Non-pigmented ciliary epithelial cell (primary cell): ENCODE results near the gene PDE11A.

ENCODE experiments used
- DNase-seq: peaks from one replicate; pipeline ENCODE4 v3.0.0-alpha.2; 2010; ENCODE audit warnings: low read depth

Gene PDE11A

DNA sequence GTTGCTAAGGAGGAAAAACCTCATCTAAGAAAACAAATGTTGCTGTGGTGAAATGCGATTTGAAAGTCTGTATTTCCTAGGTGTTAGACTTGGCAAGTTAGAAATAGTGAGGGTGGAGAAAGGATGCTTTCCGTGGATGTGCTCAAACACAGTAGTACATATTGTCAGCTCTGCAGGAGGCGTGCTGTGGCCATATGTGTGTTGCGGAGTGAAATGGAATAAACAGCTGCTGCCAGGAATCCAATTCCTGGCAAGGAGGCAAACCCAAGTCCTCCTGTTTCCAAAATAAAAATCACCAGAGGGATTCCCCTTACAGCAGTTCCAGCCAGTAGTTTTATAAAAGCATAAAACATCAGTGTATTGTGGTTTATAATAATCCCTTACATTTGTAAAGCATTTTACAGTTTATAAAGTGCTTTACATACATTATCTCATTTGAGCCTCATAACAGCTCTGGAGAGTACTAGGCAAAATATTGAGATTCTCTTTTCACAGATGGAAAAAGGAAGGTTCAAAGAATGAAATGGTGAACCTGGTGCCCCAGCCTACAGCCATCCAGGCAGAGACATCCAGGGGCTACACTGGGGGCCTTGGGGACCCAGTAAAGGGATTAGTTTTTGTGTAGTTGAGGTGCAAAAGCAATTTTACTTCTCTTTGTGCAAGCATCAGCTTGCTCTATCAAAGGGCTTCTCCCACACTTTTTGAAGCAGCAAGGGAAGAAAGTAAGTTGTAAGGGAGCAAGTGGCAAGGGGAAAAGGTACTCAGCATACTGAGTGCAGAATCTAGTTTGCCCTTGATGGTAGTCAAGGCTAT lies 474.0 kb downstream of the PDE11A start:
- no peak for DNase-seq

DNA sequence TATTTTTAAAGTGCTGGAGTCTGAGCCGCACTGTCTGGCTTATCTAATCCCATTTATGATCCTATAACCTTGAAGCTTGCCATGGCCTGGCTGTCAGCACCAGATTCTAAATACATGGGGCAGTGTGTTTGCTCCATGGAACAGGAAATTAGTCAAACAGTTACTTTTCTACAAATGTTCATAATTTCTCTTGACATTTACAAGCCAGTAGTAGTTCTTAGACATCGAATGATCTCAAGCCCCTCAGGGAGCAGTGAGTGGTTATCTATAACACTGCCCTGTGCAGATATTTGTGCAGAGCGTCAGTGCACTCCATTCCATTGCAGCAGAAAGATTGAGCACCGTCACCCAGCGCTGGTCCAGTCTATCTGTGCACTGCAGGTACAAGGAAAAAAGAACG lies 474.8 kb downstream of the PDE11A start:
- no peak for DNase-seq

DNA sequence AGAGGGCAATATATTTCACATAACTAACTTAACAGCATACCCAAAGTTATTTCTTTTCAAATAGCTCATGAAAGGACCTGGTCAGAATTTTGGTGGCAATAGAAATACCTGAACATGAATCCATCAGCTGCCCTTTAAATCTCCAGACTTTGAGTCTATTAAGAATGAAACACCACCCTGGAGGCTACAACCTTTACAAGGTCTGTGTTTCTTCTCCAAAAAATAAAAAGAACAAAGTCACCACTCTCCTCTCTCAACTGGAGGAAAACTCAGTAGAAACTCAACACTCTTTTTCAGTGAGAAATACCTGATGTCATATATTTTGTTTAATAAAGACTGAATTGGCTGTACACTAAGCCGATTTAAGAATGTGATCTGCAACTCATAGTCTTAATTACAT lies 475.7 kb downstream of the PDE11A start:
- DNase-seq, result no peak

DNA sequence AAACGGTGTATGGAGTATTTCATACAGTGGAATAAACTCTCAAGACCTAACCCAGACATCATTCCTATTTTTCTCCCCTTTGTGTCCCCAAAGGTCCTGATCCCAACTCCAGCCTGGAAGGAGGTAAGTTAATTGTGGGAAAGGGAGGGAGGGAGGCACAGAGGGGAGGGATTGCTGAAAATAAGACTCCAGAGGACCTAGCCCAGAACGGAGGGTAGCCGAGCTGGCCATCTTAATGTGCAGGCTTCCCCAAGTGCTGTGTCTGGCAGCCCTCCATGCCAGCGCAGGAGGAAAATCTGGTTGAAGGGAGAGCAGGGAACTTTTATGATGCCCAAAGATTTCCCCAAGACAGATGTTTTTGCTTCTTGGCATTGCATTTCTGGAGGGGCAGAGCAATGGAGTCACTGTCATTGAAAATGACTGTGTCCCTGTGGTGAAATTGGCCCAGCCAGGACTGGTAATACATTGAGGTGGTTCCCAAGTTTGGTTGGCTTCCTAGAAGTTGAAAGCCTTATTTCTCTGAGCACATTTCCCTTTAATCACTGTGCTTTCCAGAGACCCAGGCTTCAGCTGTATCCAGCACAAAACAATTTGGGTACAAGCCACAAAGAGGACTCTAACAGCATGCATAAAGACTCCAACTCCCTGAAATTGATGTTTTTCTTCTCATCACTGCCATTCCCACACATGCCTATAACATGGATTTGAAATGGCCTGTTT lies 477.3 kb downstream of the PDE11A start:
- DNase-seq, result no peak

- DNase-seq, result no peak
Observed at GRCh38 chr2:177593402-177593801, 479.2 kb downstream of the PDE11A start.

DNA sequence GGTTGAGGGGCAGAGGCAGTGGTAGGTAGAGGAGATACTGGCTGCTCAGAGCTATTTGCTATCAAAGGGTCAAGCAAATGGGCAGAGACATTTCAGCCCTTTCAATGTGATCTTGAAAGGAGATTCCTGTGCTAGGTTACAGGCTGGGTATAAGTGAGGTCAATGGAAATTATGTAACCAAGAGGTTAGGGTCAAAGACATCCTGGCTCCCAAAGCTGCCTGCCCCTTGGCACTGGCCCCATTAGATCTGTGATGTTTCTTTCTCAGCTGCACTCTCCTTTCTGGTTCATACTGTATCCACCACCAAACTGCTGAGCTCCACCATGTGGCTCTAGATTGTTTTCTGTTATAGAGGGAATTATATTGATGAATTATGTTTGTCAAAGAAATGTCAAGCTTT lies 479.6 kb downstream of the PDE11A start:
- no peak for DNase-seq

- DNase-seq, result no peak
Observed at GRCh38 chr2:177592397-177592796, 480.2 kb downstream of the PDE11A start.

DNA sequence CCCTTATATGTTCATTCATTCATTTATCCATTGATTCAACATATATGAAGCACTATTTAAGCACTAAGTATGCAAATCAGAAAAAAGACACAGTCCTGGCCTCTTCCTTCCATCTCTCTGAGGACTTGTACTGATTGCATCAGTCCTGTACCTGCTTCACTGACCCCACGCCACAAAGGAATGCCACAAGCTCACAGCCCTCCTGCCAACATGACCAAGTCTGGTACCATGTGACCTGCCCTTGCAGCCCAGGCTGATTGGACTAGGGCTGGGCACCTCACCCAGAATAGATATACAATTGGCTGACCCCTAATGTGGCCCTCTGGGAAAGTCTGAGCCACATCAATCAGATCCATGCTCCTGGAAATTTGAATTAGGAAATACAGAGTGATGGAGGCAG lies 483.4 kb downstream of the PDE11A start:
- no peak for DNase-seq

DNA sequence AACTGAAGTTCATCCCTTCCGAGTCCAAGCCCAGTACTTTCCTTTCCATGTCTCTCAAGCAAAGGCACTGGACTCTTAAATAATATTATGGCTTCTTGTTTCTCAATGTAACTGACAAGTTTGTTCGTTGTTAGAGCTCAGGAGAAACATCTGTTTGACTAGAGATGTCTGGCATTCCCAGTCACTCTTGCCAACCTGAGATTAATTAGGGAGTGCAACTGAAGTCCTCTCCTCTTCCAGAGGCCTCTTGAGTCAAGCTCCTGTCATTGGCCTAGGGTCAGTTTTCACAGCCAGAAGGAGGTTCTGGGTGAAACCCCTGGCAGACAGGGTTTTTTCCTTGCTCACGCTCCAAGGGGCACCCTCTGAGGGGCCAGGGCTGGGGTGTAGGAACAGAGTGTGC lies 483.9 kb downstream of the PDE11A start:
- DNase-seq, result no peak

- DNase-seq, result no peak
Observed at GRCh38 chr2:177587371-177587770, 485.2 kb downstream of the PDE11A start.

DNA sequence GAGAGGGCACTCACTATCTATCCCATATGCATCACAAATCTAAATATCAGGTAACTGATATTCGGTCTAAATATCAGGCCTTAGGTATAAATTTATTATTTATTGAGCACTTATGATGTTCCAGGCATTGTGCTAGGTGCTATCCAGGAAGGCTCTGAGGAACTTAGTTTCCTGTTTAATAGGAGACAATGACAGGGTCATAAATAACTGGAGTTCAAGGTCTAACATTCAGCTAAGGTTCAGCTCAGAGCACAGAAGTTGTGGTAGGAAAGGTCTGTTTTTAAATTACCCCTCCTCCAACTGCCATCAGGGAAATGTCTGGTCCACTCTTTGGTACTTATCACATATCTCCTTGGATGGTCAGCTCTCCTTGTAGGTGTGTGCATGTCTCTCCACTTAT lies 486.4 kb downstream of the PDE11A start:
- no peak for DNase-seq

DNA sequence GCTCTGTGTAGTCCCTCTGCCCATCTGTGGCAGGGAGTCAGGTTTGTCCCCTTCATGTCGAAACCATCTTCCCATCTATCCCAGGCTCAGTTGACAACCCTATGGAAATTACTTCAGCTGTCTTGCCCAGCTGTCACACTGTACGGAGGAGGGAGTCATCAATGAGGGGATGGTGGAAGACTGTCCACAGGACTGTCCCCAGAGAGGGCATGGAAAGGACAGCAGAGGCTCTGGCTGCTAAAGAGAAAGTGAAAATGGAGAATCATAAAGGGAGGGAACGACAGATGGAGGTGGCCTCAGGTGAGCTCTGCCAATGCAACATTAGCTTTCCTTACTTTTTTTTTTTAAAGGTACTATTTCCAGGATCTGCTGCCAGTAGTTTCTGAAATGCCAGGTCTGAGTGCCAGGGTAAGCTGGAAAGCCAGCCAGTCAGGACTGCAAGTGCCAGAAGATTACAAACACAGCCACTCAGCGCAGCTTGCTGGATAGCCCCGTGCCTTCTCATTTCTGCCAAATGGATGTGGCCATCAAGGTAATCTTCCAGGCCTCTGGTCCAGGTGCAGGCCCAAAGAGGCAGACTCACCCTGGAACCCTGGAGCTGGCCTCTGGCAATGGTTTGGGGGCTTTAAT lies 487.2 kb downstream of the PDE11A start:
- no peak for DNase-seq

GRCh38 chr2:177584030-177584692 lies 488.4 kb downstream of the PDE11A start:
- DNase-seq, result no peak

DNA sequence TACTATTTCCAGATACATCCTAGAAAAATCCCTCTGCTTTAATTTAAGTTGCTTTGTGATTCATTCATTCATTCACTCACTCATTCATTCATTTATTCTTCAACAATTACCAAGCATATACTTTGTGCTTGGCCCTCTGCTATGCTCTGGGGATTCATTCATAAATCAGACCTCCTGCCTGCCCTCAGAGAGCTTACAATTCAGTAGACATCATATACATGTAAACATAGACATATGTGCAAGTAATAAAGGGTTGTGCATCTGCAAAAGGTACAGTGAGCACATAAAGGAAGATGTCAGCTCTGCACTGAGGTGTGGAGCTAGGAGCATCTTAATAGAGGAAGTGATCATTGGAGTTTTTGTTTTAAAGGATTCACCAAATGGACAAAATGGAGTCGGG lies 490.6 kb downstream of the PDE11A start:
- DNase-seq, result no peak

DNA sequence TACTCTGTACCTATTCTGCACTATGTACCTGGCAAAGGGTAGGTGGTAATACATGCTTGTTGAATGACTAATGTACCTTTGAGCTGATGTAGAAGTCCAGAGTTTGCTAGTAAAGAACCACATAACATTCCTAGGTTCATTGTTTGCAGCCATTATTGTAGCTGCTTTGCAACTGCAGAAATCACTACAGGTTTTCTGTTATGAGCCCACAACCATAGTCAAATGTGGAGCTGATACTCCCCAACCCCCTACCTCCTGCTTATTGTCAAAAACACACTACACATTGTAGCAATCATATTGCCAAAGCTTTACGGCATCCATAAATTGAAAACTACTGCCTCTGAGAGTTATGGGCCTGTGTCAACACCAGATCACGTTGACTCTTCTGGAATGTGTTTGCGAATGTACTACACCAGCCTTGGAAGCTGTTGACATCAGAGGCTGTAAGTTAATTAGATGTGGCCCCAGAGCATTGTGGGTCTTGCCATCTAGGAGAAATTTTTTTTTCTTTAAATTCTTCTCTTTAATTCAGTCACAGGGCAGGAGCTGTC lies 493.0 kb downstream of the PDE11A start:
- DNase-seq, result no peak

- no peak for DNase-seq
Observed at GRCh38 chr2:177578454-177578853, 494.1 kb downstream of the PDE11A start.

GRCh38 chr2:177577075-177577474 lies 495.5 kb downstream of the PDE11A start:
- DNase-seq, result no peak

DNA sequence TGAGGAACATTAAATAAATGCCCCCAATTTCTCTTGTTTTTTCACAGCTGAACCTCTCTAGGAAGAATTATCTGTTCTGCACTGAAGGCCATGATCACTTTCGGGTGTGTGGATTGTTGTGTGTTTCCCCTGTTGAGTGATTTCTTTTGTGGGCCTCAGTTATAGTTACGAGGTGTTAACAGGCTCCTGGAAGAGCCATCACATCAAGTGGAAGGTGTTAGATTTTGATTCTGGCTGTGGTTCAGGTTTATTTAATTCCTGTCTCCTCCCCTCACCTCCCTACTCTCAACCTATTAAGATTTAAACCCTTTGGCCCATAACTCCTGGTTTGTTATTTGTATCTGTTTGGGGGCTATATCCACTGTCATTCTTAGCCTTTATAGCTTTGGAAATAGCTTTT lies 497.2 kb downstream of the PDE11A start:
- no peak for DNase-seq

DNA sequence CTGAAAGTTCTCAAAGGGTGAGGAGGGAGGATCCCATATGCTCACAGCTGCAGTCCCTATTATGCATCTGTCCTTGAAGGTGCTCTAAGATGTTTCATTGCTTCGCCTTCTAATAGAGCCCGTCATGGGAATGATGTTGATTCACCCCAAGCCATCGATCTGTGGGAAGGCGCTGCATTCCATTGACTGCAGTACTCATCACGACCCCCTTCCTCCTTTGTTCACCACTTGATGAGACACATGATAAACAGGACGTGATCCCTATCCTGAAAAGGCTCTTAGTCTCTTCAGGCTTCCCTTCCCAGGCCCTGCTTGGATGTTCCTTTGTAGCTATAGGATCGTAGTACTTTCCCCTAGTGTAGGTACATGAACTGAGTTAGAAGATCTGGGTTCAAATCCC lies 498.2 kb downstream of the PDE11A start:
- DNase-seq, result no peak
